ENCODE data around the gene LIG3. TPM values are rescaled to one million over a fixed set of nuclear protein-coding genes. Genes with fewer than 3 reads are reported as not detected.
A peak's percentile ranks its signal among the peaks of the same experiment; 100 is the strongest.
"Not testable (repeated sequence)": the region's sequence is repeated elsewhere in the genome, so short reads cannot be mapped to it uniquely, and the experiment has no call there.

LIG3 gene
- total RNA-seq: 10 to 100 TPM; 30.7 to 84.3 (median 40.9) TPM

GRCh38 chr17:34980353-34980680 is at the start of gene LIG3:
Gene LIG3 (plus strand): TSS chr17:34980512. CDS start chr17:34983006, 2,494 bp downstream.
- Histone ChIP-seq H3K36me3 (no peaks in the 10 kb centered on the region), H3K9me3 (no peaks in the 10 kb centered on the region), H3K27ac (peak within 1 kb of the TSS; percentile 98), H3K4me1 (peaks cover 31% of the 10 kb centered on the region), H3K27me3 (no peaks in the 10 kb centered on the region), H3K4me3 (peak within 1 kb of the TSS; percentile 86)
- WGBS: 0% methylated on average over 19 of the region's 39 CpGs
- TF ChIP-seq POLR2AphosphoS5 (IDR thresholded peaks at IDR 0.05): peak in 2 of 3 donors; percentile 13 to 51
- no peak for TF ChIP-seq EP300 (IDR thresholded peaks at IDR 0.05)
- TF ChIP-seq POLR2A (IDR thresholded peaks at IDR 0.05): no peak
- peak; percentile 95 to 96 for DNase-seq (ENCODE audit: low spot score in 2 of 2)

- H3K27me3 ChIP-seq; H3K4me3 ChIP-seq; DNase-seq (ENCODE audit: low spot score in 2 of 2); H3K27ac ChIP-seq; H3K36me3 ChIP-seq; H3K9me3 ChIP-seq; H3K4me1 ChIP-seq: not testable (repeated sequence)
- 89% methylated on average over 4 of the region's 4 CpGs for WGBS
Measured at GRCh38 chr17:34950780-34951179, 29.5 kb upstream of the LIG3 start.

DNA sequence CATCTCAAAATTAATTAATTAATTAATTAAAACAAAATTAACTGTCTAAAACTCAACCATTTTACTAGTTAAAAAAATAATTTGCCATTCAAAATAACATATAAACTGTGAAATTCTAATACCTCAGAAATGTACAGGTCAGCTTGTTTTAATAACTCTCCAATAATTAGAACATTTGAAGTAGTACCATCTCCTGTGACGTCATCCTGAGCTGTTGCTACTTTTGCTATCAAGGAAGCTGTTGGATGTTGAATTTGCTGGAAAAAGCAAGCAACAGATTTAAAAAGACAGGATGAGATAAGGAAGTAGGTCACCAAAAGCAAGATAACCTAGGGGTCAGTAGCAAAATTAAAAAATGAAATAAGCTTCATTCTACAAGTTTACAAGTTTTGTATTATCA is 21.9 kb upstream of the LIG3 start:
- WGBS: 81% methylated on average over 1 of the region's 1 CpG
- DNase-seq (ENCODE audit: low spot score in 2 of 2): no peak
- Histone ChIP-seq H3K27me3 (no peaks in the 10 kb centered on the region), H3K9me3 (no peaks in the 10 kb centered on the region), H3K36me3 (no peaks in the 10 kb centered on the region), H3K27ac (no peak overlapping the region), H3K4me3 (no peak overlapping the region), H3K4me1 (peaks cover 23% of the 10 kb centered on the region)
- TF ChIP-seq POLR2AphosphoS5 (IDR thresholded peaks at IDR 0.05) (no peak), EP300 (IDR thresholded peaks at IDR 0.05) (no peak), POLR2A (IDR thresholded peaks at IDR 0.05) (no peak)
- TF ChIP-seq, protein P1, sequence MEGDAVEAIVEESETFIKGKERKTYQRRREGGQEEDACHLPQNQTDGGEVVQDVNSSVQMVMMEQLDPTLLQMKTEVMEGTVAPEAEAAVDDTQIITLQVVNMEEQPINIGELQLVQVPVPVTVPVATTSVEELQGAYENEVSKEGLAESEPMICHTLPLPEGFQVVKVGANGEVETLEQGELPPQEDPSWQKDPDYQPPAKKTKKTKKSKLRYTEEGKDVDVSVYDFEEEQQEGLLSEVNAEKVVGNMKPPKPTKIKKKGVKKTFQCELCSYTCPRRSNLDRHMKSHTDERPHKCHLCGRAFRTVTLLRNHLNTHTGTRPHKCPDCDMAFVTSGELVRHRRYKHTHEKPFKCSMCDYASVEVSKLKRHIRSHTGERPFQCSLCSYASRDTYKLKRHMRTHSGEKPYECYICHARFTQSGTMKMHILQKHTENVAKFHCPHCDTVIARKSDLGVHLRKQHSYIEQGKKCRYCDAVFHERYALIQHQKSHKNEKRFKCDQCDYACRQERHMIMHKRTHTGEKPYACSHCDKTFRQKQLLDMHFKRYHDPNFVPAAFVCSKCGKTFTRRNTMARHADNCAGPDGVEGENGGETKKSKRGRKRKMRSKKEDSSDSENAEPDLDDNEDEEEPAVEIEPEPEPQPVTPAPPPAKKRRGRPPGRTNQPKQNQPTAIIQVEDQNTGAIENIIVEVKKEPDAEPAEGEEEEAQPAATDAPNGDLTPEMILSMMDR (IDR thresholded peaks at IDR 0.05): no peak

DNA sequence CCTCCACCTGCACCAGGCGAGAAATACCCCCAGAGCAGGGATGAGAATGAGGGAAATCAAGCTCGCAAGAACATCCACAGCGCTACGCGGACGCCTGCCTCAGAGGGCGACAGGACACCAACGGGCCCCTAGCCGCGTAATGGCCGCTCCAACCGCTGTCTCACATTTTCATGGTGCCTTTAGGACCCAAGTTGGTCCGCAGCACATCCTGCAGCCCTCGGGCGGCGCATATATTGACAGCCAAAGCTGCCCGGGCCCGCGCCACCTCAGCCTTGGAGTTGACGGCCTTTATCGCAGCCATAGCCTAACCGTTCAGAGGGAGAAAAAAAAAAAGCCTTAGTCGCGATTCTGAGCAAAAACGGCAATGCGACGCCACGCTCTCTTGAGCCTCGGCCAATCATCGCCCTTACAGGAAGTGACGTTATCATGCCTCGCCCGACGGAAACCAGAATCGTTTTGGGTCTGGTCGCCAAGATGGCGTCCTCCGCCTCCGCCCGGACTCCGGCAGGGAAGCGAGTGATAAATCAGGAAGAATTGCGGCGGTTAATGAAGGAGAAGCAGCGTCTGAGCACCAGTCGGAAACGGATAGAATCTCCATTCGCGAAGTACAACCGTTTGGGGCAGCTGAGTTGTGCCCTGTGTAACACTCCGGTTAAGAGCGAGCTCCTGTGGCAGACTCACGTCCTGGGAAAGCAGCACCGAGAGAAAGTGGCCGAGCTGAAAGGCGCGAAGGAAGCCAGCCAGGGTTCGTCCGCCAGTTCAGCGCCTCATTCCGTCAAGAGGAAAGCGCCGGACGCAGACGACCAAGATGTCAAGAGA is 19.0 kb upstream of the LIG3 start, which contains the start of the genes CCT6B and ZNF830:
Gene CCT6B (minus strand): TSS at position 368 of the 819 bp plus-strand sequence. CDS start 67 bp downstream, at position 301.
Gene ZNF830 (plus strand): TSS at position 448 of the 819 bp plus-strand sequence. CDS start 27 bp downstream, at position 475.
- H3K4me3 ChIP-seq: peak within 1 kb of the TSS; percentile 71
- TF ChIP-seq POLR2AphosphoS5 (IDR thresholded peaks at IDR 0.05): peak; percentile 17 to 96 (median 94)
- TF ChIP-seq, protein P1 (IDR thresholded peaks at IDR 0.05): no peak
- peak in 1 of 2 donors; percentile 82 for TF ChIP-seq POLR2A (IDR thresholded peaks at IDR 0.05)
- TF ChIP-seq EP300 (IDR thresholded peaks at IDR 0.05): no peak
- DNase-seq (ENCODE audit: low spot score in 2 of 2): peak; percentile 96 to 97
- peak within 1 kb of the TSS; percentile 95 for H3K27ac ChIP-seq
- WGBS: under 1% methylated on average over 32 of the region's 65 CpGs
- no peaks in the 10 kb centered on the region for H3K27me3 ChIP-seq
- H3K36me3 ChIP-seq: peaks cover 26% of the 10 kb centered on the region
- no peaks in the 10 kb centered on the region for H3K9me3 ChIP-seq
- H3K4me1 ChIP-seq: peaks cover 23% of the 10 kb centered on the region

DNA sequence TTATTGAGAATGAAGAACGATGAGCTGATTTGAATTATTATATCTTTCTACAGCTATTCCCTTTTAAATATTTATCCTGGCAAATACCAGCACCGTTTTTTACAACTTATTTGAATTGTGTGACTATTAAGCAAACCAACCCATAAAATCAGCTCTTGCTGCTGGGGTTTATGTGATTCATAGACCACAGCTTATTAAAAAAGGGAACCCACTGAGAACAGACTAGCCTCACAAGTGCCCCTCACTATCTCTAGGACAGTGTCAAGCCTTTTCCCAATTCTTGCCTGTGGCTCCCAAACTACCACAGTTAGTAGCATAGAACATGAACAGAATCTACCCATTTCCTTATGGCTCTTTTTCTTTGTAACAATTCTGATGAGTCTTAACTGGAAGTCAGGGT is 6.1 kb upstream of the LIG3 start:
- H3K27me3 ChIP-seq: no peaks in the 10 kb centered on the region
- H3K27ac ChIP-seq: no peak overlapping the region
- no peak for TF ChIP-seq EP300 (IDR thresholded peaks at IDR 0.05)
- TF ChIP-seq POLR2AphosphoS5 (IDR thresholded peaks at IDR 0.05): no peak
- TF ChIP-seq, protein P1 (IDR thresholded peaks at IDR 0.05): no peak
- TF ChIP-seq POLR2A (IDR thresholded peaks at IDR 0.05): no peak
- 64% methylated on average over 2 of the region's 2 CpGs for WGBS
- H3K4me1 ChIP-seq: peaks cover under 1% of the 10 kb centered on the region
- H3K4me3 ChIP-seq: no peak overlapping the region
- peaks cover 5% of the 10 kb centered on the region for H3K36me3 ChIP-seq
- no peak for DNase-seq (ENCODE audit: low spot score in 2 of 2)
- no peaks in the 10 kb centered on the region for H3K9me3 ChIP-seq
